Left renal pelvis (tissue), 4 donors: ENCODE results near the gene MAB21L1. TPM values are rescaled to one million over a fixed set of nuclear protein-coding genes. Genes with fewer than 3 reads are reported as not detected.

Experiments used
- DNase-seq, 4 donors: peaks; one replicate each; pipeline ENCODE4 v3.0.0-alpha.2; 2013; ENCODE audit warnings: low read depth in 4 of 4, low spot score in 3 of 4
- polyA plus RNA-seq, 4 donors: library from polyadenylated mRNA; unstranded; fragments of 120-200 nt; gene quantifications; one replicate each; pipeline ENCODE4 v1.2.1, GENCODE V29; 2013; ENCODE audit not compliant: insufficient read length in 4 of 4

MAB21L1 gene
- under 1 TPM in 3 of 4 donors, not detected in 1; 0.16 to 0.56 (median 0.33) TPM for polyA plus RNA-seq

- no peak for DNase-seq
These were observed at the start of gene MAB21L1 for GRCh38 chr13:35475960-35476943. Gene MAB21L1, minus strand, starts transcription at chr13:35476689. Its CDS starts 551 bp downstream, at chr13:35476138.

DNA sequence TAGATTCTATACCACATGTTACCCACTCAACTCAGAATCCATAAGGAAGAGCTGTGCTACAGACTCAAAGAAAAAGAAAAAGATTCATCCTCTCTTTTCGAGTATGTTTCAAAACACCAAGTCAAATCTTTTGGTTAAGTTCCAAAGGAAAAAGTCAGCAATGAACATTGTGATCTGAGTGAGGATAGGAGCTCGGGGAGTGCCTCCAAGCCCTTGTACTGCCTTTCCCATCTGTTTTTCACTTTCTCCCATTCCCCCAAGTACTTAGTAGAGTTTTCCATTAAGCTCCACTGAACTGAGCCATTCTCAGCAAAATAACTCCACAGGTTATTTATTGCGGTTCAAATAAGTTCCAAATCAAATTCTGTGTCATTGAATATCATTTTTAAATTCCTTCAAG is 47.7 kb upstream of the MAB21L1 start:
- DNase-seq = no peak

GRCh38 chr13:35518337-35518946 is 42.0 kb upstream of the MAB21L1 start:
- no peak for DNase-seq

GRCh38 chr13:35514801-35515502 is 38.5 kb upstream of the MAB21L1 start:
- DNase-seq = no peak

DNA sequence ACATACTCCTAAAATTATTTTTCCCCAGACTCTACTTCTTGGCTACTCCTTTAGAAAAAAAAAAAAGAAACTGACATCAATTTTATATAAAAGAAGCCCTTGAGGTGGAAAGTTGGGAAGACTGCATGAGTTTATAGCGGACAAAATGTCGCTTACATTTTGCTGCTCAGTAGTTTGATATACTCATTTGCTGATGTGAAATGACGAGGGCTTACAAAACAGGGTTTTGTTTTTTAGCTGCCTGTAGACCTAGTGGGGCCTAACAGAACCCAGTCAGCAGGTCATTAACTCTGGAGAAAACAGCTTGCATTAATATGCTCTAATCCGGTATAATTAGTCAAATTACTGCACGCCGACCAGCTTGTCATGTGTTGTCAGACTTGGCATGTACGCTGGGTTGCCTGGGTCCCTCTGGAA is 37.6 kb upstream of the MAB21L1 start:
- no peak for DNase-seq

DNA sequence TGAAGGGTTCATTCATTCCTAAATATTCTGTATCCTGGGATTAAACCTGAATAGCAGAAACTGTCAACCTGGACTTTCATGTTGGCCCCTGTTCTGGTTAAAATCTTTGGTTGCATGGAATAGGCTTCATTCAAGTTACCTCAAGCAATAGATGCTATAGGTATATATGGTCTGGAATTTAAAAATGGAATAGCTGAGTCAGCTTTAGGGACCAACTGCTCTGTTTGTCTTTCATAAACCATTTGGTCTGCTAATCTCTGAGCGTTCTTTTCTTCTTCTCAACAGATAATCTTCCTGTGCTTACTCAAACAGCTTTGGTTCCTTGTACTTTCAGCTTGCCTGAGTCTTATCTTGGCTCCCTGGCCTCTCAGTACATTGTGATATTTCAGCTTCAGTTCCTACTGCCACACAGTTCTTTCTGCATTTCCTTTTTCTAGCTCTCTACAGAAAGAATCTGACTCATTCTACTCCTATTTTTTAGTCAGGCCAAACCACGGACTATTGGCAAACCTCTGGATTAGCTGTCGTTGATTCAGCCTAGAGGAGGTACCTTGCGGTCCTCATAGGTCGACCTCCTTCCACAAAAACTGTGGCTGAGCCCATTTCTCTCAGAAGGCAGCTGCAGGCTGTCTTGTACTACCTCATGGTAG is 35.9 kb upstream of the MAB21L1 start:
- no peak for DNase-seq

GRCh38 chr13:35502456-35502855 is 26.0 kb upstream of the MAB21L1 start:
- no peak for DNase-seq

GRCh38 chr13:35501661-35502235 is 25.3 kb upstream of the MAB21L1 start:
- DNase-seq = no peak

GRCh38 chr13:35500144-35500543 is 23.7 kb upstream of the MAB21L1 start:
- no peak for DNase-seq

DNA sequence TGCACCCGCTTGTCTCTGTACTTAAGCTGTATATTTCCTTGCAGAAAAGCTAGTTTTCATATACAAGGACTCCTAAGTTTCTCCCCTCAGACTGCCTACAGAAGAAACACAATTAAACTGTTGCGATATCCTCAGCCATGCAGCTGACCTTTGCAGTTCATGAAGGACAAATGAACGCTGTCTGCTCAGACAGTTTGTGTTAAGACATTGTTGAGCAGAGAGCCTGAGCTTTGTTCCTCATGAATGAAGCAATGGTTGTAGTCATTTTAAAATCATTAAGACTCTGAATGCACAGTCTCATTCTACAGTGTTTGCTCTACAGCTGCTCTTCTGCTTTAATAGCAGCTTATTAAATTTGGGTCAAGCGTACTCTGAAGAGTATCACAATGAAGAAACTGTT is 23.2 kb upstream of the MAB21L1 start:
- DNase-seq = no peak

GRCh38 chr13:35499196-35499662 is 22.7 kb upstream of the MAB21L1 start:
- no peak for DNase-seq

- no peak for DNase-seq
These were observed 21.7 kb upstream of the MAB21L1 start for GRCh38 chr13:35498231-35498630.

DNA sequence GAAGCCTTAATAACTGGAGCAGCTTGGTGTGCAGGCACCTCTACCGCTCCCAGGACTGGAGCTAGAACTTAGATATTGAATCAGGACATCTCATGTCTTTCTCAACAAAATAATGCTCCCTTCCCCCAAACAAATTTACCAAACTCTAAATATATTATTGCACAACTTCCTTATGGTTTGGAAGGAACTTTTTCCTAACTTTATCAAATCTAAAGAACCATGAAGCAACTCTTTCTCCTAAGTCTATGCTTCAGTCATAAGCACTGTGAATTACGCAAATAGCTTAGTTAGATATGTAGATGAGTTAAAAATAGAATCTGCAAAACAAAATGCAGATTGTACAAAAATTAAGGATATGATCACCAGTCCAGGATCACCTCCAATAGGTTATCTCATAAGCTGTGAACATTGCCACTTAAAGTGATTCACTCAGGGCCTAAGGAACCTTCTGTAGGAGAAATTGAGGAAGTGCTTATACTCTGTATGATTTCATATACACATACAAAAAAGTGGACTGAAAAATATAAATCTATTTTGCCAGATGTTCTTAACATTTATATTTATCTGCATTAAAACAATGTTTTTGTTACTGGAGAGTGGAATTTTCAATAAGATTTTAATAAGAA is 20.4 kb upstream of the MAB21L1 start:
- no peak for DNase-seq

GRCh38 chr13:35496006-35496405 is 19.5 kb upstream of the MAB21L1 start:
- DNase-seq = no peak

DNA sequence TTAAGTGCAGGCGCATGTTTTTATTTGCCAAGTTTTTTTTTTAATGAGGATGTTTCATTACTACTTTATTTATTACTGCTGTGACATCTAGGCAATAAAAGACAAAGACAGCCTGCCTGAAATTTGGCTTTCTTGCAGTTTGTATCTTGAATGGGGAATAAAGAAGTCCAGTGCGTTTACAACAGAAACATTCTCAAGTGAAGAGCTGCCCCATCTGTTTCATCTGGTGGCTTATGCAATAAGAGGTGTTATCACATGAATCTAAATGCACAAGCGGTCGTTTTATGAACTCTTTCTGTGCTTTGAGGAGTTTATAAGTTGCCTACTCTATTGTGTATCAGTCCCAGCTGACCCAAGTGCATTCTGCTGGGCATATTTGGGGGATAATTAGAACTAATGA is 12.6 kb upstream of the MAB21L1 start:
- DNase-seq = no peak

DNA sequence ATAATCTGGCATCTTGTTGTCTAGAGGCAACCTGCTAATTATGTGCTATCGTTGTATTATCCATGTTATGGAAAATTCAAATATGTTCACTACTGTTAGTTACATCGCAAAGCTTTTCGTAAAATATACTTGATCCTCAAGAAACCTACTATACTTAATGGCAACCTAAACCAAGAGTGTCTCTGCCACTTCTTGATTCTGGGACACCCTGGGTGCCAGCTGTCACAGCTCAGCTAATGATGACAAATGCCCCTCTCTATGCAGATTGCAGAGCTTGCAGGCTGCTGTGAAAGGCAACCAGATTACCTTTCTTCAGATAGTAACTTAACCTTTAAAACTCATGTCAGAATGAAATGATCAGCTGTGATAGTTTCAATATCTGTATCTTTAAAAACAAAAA is 8.9 kb upstream of the MAB21L1 start:
- DNase-seq = no peak

GRCh38 chr13:35484384-35484783 is 7.9 kb upstream of the MAB21L1 start:
- no peak for DNase-seq

- DNase-seq = no peak
These were observed 7.3 kb upstream of the MAB21L1 start for GRCh38 chr13:35483761-35484160.

DNA sequence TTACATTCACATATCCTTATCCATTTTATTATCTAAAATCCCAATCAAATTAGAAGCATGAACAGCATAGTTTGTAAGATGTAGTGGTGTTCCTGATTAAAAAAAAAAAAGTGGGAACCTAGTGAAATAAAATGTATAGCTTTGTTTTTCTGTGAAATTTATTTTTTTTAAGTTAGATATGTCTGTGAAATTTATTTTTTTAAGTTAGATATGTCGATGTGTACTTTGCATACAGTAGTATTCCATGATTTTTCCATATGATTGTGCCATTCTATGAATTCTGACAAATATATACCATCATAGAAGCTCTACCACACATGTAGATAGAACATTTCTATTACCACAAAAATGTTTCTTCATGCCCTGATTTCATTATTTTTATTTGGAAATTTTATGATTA is 6.0 kb upstream of the MAB21L1 start:
- no peak for DNase-seq

DNA sequence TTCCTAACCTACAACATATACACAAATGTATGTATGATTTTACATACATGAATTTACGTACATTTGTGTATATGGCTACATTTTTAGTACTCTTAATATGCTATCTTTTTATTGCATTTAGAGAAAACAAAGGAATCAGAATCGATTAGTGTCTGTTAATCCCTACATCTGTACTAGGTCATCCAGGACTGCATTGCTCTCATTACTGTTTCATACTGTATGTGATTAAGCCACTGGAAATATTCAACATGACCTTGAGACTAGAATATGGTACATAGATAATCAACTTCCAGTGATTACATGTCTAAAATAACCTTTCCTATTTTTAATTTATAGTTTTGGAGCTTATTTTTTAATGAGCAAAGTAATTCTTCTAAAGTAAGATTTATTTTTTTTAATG is 5.3 kb upstream of the MAB21L1 start:
- DNase-seq = no peak
